Measurements from ENCODE around the gene GNAT1. TPM values are rescaled to one million over a fixed set of nuclear protein-coding genes. Genes with fewer than 3 reads are reported as not detected.

GNAT1 gene
- total RNA-seq, 1 experiment from 2014 or later: 0.50 TPM

- BruUV-seq (replicated peaks): no TSS peak
- H3K27me3 Mint-ChIP-seq (ENCODE audit: insufficient read depth, unreplicated experiment): no peaks in the 10 kb centered on the region
- POLR2A ChIA-PET: no interaction called here
- peaks cover 10% of the 10 kb centered on the region for H3K4me1 Mint-ChIP-seq (ENCODE audit: low read depth, unreplicated experiment)
- DNase-seq: no peak
- CTCF ChIA-PET: no interaction called here
- intact Hi-C loops (cut with micrococcal nuclease; ENCODE audit: unreplicated experiment): no loop called here
- TF ChIP-seq CTCF (IDR thresholded peaks at IDR 0.05; ENCODE audit: insufficient read depth in 1 of 2, low read depth in 1 of 2, low read length in 1 of 2, severe bottlenecking in 1 of 2, unreplicated experiment in 1 of 2): no peak
- peaks cover 22% of the 10 kb centered on the region for H3K4me1 ChIP-seq
- no peak overlapping the region for H3K4me3 ChIP-seq (ENCODE audit: low read depth, low read length)
- no peaks in the 10 kb centered on the region for H3K9me3 Mint-ChIP-seq (ENCODE audit: unreplicated experiment)
- no peaks in the 10 kb centered on the region for H3K9me3 ChIP-seq
- H3K27ac Mint-ChIP-seq (ENCODE audit: unreplicated experiment): no peak overlapping the region
- H3K36me3 ChIP-seq (ENCODE audit: control insufficient read depth, insufficient read depth, low read length): peaks cover 1% of the 10 kb centered on the region; the same call in 1 of the 2 replicates
- H3K27me3 ChIP-seq (replicated peaks; ENCODE audit: control insufficient read depth, insufficient read depth, low read length): no peaks in the 10 kb centered on the region
- peaks cover 8% of the 10 kb centered on the region for H3K36me3 Mint-ChIP-seq (ENCODE audit: insufficient read depth, unreplicated experiment)
- no peak overlapping the region for H3K4me3 Mint-ChIP-seq (ENCODE audit: unreplicated experiment)
Measured at GRCh38 chr3:50213373-50213772, 22.0 kb downstream of the GNAT1 start.

GRCh38 chr3:50214824-50215223, 23.4 kb downstream of the GNAT1 start:
- POLR2A ChIA-PET: no interaction called here
- CTCF ChIA-PET: no interaction called here
- BruUV-seq (replicated peaks): no TSS peak

GRCh38 chr3:50215529-50215928, 24.1 kb downstream of the GNAT1 start:
- CTCF ChIA-PET: interaction anchor here (0.7 to 1.0 kb wide), 4 partner anchors 9 to 54 kb away, joined by 3 to 6 read pairs (median 4); no protein-coding TSS in a partner anchor
- no TSS peak for BruUV-seq (replicated peaks)

More at GRCh38 chr3:50214824-50215223, 23.4 kb downstream of the GNAT1 start:
- Histone ChIP-seq H3K4me3 (ENCODE audit: low read depth, low read length) (no peak overlapping the region), H3K9me3 (no peaks in the 10 kb centered on the region), H3K27me3 (replicated peaks; ENCODE audit: control insufficient read depth, insufficient read depth, low read length) (no peaks in the 10 kb centered on the region), H3K4me1 (peaks cover 22% of the 10 kb centered on the region), H3K36me3 (ENCODE audit: control insufficient read depth, insufficient read depth, low read length) (peaks cover 1% of the 10 kb centered on the region; the same call in 1 of the 2 replicates)
- DNase-seq: no peak
- Mint-ChIP-seq H3K4me3 (ENCODE audit: unreplicated experiment) (no peak overlapping the region), H3K27me3 (ENCODE audit: insufficient read depth, unreplicated experiment) (no peaks in the 10 kb centered on the region), H3K36me3 (ENCODE audit: insufficient read depth, unreplicated experiment) (peaks cover 6% of the 10 kb centered on the region), H3K27ac (ENCODE audit: unreplicated experiment) (no peak overlapping the region), H3K4me1 (ENCODE audit: low read depth, unreplicated experiment) (peaks cover 5% of the 10 kb centered on the region), H3K9me3 (ENCODE audit: unreplicated experiment) (no peaks in the 10 kb centered on the region)
- intact Hi-C loops (cut with micrococcal nuclease; ENCODE audit: unreplicated experiment): no loop called here
- TF ChIP-seq CTCF (IDR thresholded peaks at IDR 0.05; ENCODE audit: insufficient read depth in 1 of 2, low read depth in 1 of 2, low read length in 1 of 2, severe bottlenecking in 1 of 2, unreplicated experiment in 1 of 2): no peak

More at GRCh38 chr3:50215529-50215928, 24.1 kb downstream of the GNAT1 start:
- peaks cover 6% of the 10 kb centered on the region for H3K36me3 Mint-ChIP-seq (ENCODE audit: insufficient read depth, unreplicated experiment)
- peaks cover 15% of the 10 kb centered on the region for H3K4me1 ChIP-seq
- H3K9me3 ChIP-seq: no peaks in the 10 kb centered on the region
- peaks cover 1% of the 10 kb centered on the region; the same call in 1 of the 2 replicates for H3K36me3 ChIP-seq (ENCODE audit: control insufficient read depth, insufficient read depth, low read length)
- no peaks in the 10 kb centered on the region for H3K27me3 Mint-ChIP-seq (ENCODE audit: insufficient read depth, unreplicated experiment)
- no peak overlapping the region for H3K4me3 Mint-ChIP-seq (ENCODE audit: unreplicated experiment)
- intact Hi-C loops (cut with micrococcal nuclease; ENCODE audit: unreplicated experiment): no loop called here
- POLR2A ChIA-PET: interaction anchor here (0.5 kb wide), 1 partner anchor 53 kb away, joined by 4 read pairs; the partner anchor contains the start of gene SEMA3B
- peaks cover 5% of the 10 kb centered on the region for H3K4me1 Mint-ChIP-seq (ENCODE audit: low read depth, unreplicated experiment)
- H3K4me3 ChIP-seq (ENCODE audit: low read depth, low read length): no peak overlapping the region
- no peak for TF ChIP-seq CTCF (IDR thresholded peaks at IDR 0.05; ENCODE audit: insufficient read depth in 1 of 2, low read depth in 1 of 2, low read length in 1 of 2, severe bottlenecking in 1 of 2, unreplicated experiment in 1 of 2)
- no peak for DNase-seq
- no peak overlapping the region for H3K27ac Mint-ChIP-seq (ENCODE audit: unreplicated experiment)
- H3K27me3 ChIP-seq (replicated peaks; ENCODE audit: control insufficient read depth, insufficient read depth, low read length): no peaks in the 10 kb centered on the region
- H3K9me3 Mint-ChIP-seq (ENCODE audit: unreplicated experiment): no peaks in the 10 kb centered on the region
